Activated T-cell treated with anti-CD3 and anti-CD28 coated beads, Interleukin-2, amount 50 U/mL, for 72 hours (primary cell): Measurements from ENCODE around the gene TLCD1. TPM values are rescaled to one million over a fixed set of nuclear protein-coding genes. Genes with fewer than 3 reads are reported as not detected.

ENCODE experiments used
- ATAC-seq, 2 donors: fragments of 150-1000 bp; cut with Tn5 transposase; replicated peaks in 1 of 2; 2 replicates each; pipeline ENCODE4 v1.10.0; 2021; ENCODE audit warnings: moderate library complexity in 2 of 2, mild to moderate bottlenecking in 1 of 2
- DNase-seq, 2 donors: peaks; one replicate each; pipeline ENCODE4 v3.0.0; 2021 to 2022; ENCODE audit warnings: mixed read lengths in 1 of 2
- H3K27ac Mint-ChIP-seq: one replicate; pipeline ENCODE4 v1.8.0; 2022; ENCODE audit warnings: mild to moderate bottlenecking, moderate library complexity, mixed read lengths
- H3K27me3 Mint-ChIP-seq: one replicate; pipeline ENCODE4 v1.8.0; 2022; ENCODE audit warnings: low read depth, mixed read lengths
- H3K36me3 Mint-ChIP-seq, 2 donors: one replicate each; pipeline ENCODE4 v1.8.0; 2022; ENCODE audit warnings: mixed read lengths in 2 of 2, mild to moderate bottlenecking in 1 of 2; ENCODE audit not compliant: insufficient read depth in 2 of 2
- H3K4me1 Mint-ChIP-seq: one replicate; pipeline ENCODE4 v1.8.0; 2022; ENCODE audit warnings: low read depth, mixed read lengths
- H3K4me3 Mint-ChIP-seq, 2 donors: one replicate each; pipeline ENCODE4 v1.8.0; 2022; ENCODE audit warnings: mild to moderate bottlenecking in 2 of 2, mixed read lengths in 2 of 2, moderate library complexity in 2 of 2
- H3K9me3 Mint-ChIP-seq, 2 donors: one replicate each; pipeline ENCODE4 v1.8.0; 2022; ENCODE audit warnings: mixed read lengths in 2 of 2
- total RNA-seq, 2 donors: library from RNA; stranded (reverse); gene quantifications; one replicate each; pipeline ENCODE4 v1.2.3, GENCODE V29; 2022

TLCD1 gene
- total RNA-seq, 2 donors from 2014 or later: 5.2 to 9.0 TPM

- H3K4me3 Mint-ChIP-seq: no peak overlapping the region
- DNase-seq (no peak), ATAC-seq (no peak)
- H3K9me3 Mint-ChIP-seq: no peaks in the 10 kb centered on the region
- peaks cover 38% of the 10 kb centered on the region for H3K4me1 Mint-ChIP-seq
- peak overlapping the region; percentile 40 for H3K27ac Mint-ChIP-seq
- H3K27me3 Mint-ChIP-seq: no peaks in the 10 kb centered on the region
- H3K36me3 Mint-ChIP-seq: peaks cover 0 to 7% of the 10 kb centered on the region in 2 donors
Observed at GRCh38 chr17:28751600-28752366, 25.8 kb upstream of the TLCD1 start.

- peaks cover 0 to 8% of the 10 kb centered on the region in 2 donors for H3K36me3 Mint-ChIP-seq
- no peaks in the 10 kb centered on the region for H3K9me3 Mint-ChIP-seq
- peaks cover 51% of the 10 kb centered on the region for H3K4me1 Mint-ChIP-seq
- H3K27me3 Mint-ChIP-seq: no peaks in the 10 kb centered on the region
- peak; percentile 80 to 81 for ATAC-seq
- H3K27ac Mint-ChIP-seq: peak overlapping the region; percentile 83
- H3K4me3 Mint-ChIP-seq: peak overlapping the region; percentile 24 to 34
- peak; percentile 90 to 94 for DNase-seq
Observed at GRCh38 chr17:28750178-28751047, 24.4 kb upstream of the TLCD1 start.

- Mint-ChIP-seq H3K4me3 (peak overlapping the region; percentile 24 to 34), H3K4me1 (peaks cover 51% of the 10 kb centered on the region), H3K36me3 (peaks cover 0 to 11% of the 10 kb centered on the region in 2 donors), H3K27ac (peak overlapping the region; percentile 83), H3K9me3 (no peaks in the 10 kb centered on the region), H3K27me3 (no peaks in the 10 kb centered on the region)
- DNase-seq: no peak
- peak; percentile 1 to 14 for ATAC-seq
Observed at GRCh38 chr17:28749516-28750177, 23.6 kb upstream of the TLCD1 start.

GRCh38 chr17:28748852-28749515, 23.0 kb upstream of the TLCD1 start:
- Mint-ChIP-seq H3K4me1 (peaks cover 51% of the 10 kb centered on the region), H3K4me3 (peak overlapping the region in 1 of 2 donors; percentile 27), H3K27ac (peak overlapping the region; percentile 84), H3K9me3 (no peaks in the 10 kb centered on the region), H3K36me3 (peaks cover 0 to 11% of the 10 kb centered on the region in 2 donors), H3K27me3 (no peaks in the 10 kb centered on the region)
- DNase-seq: no peak
- ATAC-seq: no peak

GRCh38 chr17:28747801-28748750, 22.0 kb upstream of the TLCD1 start:
- Mint-ChIP-seq H3K36me3 (peaks cover 0 to 11% of the 10 kb centered on the region in 2 donors), H3K4me1 (peaks cover 53% of the 10 kb centered on the region), H3K9me3 (no peaks in the 10 kb centered on the region), H3K4me3 (peak overlapping the region; percentile 25 to 93), H3K27me3 (no peaks in the 10 kb centered on the region), H3K27ac (peak overlapping the region; percentile 84)
- DNase-seq (no peak), ATAC-seq (no peak)

GRCh38 chr17:28747051-28747691, 21.1 kb upstream of the TLCD1 start:
- H3K4me1 Mint-ChIP-seq: peaks cover 61% of the 10 kb centered on the region
- peak overlapping the region; percentile 28 for H3K27ac Mint-ChIP-seq
- no peak for ATAC-seq

GRCh38 chr17:28746611-28747050, 20.6 kb upstream of the TLCD1 start:
- DNase-seq (no peak), ATAC-seq (no peak)
- Mint-ChIP-seq H3K27ac (peak overlapping the region; percentile 46), H3K4me1 (peaks cover 67% of the 10 kb centered on the region), H3K9me3 (no peaks in the 10 kb centered on the region), H3K36me3 (peaks cover 0 to 11% of the 10 kb centered on the region in 2 donors), H3K4me3 (peak overlapping the region; percentile 93), H3K27me3 (no peaks in the 10 kb centered on the region)

More at GRCh38 chr17:28747051-28747691, 21.1 kb upstream of the TLCD1 start:
- no peaks in the 10 kb centered on the region for H3K9me3 Mint-ChIP-seq
- H3K4me3 Mint-ChIP-seq: peak overlapping the region; percentile 93
- H3K36me3 Mint-ChIP-seq: peaks cover 0 to 11% of the 10 kb centered on the region in 2 donors
- DNase-seq: no peak
- H3K27me3 Mint-ChIP-seq: no peaks in the 10 kb centered on the region

- ATAC-seq: no peak
- Mint-ChIP-seq H3K36me3 (peaks cover 0 to 14% of the 10 kb centered on the region in 2 donors), H3K27me3 (no peaks in the 10 kb centered on the region), H3K27ac (no peak overlapping the region), H3K9me3 (no peaks in the 10 kb centered on the region), H3K4me3 (peak overlapping the region; percentile 93), H3K4me1 (peaks cover 70% of the 10 kb centered on the region)
- DNase-seq: no peak
Observed at GRCh38 chr17:28745786-28746411, 19.9 kb upstream of the TLCD1 start.

- ATAC-seq (no peak), DNase-seq (peak; percentile 31 to 35)
- no peaks in the 10 kb centered on the region for H3K9me3 Mint-ChIP-seq
- peak overlapping the region; percentile 91 for H3K27ac Mint-ChIP-seq
- peaks cover 74% of the 10 kb centered on the region for H3K4me1 Mint-ChIP-seq
- peaks cover 0 to 12% of the 10 kb centered on the region in 2 donors for H3K36me3 Mint-ChIP-seq
- no peaks in the 10 kb centered on the region for H3K27me3 Mint-ChIP-seq
- peak overlapping the region; percentile 93 for H3K4me3 Mint-ChIP-seq
Observed at GRCh38 chr17:28744972-28745785, 19.1 kb upstream of the TLCD1 start.

- Mint-ChIP-seq H3K4me1 (peaks cover 77% of the 10 kb centered on the region), H3K27me3 (no peaks in the 10 kb centered on the region), H3K4me3 (peak overlapping the region; percentile 93), H3K27ac (peak overlapping the region; percentile 91), H3K9me3 (peaks cover 0 to 1% of the 10 kb centered on the region in 2 donors), H3K36me3 (peaks cover 3 to 17% of the 10 kb centered on the region in 2 donors)
- DNase-seq (peak; percentile 49 to 63), ATAC-seq (peak; percentile 39 to 41)
Observed at GRCh38 chr17:28744104-28744971, 18.3 kb upstream of the TLCD1 start.
